Astrocyte of the spinal cord (primary cell): ENCODE data around the gene FNDC3A.

Source experiments
- DNase-seq: peaks from one replicate; pipeline ENCODE4 v3.0.0; 2011; ENCODE audit warnings: low read depth, low spot score
- H3K4me3 ChIP-seq: 2 replicates; pipeline ENCODE4 v1.5.1; 2011; ENCODE audit warnings: low read depth, mild to moderate bottlenecking, low read length, moderate library complexity
- in situ Hi-C: cut with HindIII; loops from 2 replicates; pipeline ENCODE4 v1.10.0; 2017; ENCODE audit warnings: low sequenced_read_pairs
- TF ChIP-seq, protein P1 (sequence below): IDR thresholded peaks from 2 replicates; pipeline ENCODE4 v1.5.1; 2012; ENCODE audit warnings: low read depth, mild to moderate bottlenecking, low read length, inconsistent platforms

FNDC3A gene

DNA sequence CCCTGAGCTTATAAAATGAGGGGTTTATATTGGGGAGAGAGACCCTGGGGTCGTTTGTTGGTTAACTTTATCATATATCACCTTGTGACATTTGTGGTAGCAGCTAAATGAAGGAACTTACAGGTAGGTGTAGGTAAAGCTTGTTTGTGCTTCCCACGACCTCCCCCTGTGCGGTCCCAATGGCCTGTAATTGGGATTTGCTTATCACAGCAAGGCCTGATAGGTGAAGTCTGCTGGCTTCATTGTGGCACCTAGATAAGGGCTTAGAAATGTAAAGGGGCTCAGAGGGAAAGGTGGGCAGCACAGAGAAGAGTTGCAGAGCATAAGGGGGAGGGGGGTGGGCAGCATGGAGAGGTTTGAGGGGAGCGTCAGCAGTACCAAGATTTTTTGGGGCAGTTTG is 208.9 kb downstream of the FNDC3A start:
- in situ Hi-C loops = no loop called here

DNA sequence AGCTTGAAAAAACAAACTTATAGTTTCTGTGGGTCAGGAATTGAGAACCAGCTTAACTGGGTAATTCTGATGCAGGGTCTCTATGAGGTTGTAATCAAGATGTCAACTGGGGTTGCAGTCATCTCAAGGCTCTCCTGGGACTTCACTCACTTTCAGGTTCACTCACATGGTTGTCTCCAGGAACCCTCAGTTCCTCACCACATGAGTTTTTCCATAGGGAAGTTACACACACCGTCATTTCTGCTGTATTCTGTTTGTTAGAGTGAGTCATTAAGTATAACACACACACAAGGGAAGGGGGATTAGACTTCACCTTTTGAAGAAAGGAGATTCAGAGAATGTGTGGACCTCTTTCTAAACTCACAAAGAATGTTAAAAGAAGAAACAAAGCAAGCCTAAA is 209.6 kb downstream of the FNDC3A start:
- no peak overlapping the region for H3K4me3 ChIP-seq
- in situ Hi-C loops = no loop called here
- peak; percentile 13 for DNase-seq
- TF ChIP-seq, protein P1, sequence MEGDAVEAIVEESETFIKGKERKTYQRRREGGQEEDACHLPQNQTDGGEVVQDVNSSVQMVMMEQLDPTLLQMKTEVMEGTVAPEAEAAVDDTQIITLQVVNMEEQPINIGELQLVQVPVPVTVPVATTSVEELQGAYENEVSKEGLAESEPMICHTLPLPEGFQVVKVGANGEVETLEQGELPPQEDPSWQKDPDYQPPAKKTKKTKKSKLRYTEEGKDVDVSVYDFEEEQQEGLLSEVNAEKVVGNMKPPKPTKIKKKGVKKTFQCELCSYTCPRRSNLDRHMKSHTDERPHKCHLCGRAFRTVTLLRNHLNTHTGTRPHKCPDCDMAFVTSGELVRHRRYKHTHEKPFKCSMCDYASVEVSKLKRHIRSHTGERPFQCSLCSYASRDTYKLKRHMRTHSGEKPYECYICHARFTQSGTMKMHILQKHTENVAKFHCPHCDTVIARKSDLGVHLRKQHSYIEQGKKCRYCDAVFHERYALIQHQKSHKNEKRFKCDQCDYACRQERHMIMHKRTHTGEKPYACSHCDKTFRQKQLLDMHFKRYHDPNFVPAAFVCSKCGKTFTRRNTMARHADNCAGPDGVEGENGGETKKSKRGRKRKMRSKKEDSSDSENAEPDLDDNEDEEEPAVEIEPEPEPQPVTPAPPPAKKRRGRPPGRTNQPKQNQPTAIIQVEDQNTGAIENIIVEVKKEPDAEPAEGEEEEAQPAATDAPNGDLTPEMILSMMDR = no peak

More for the DNA sequence above, 208.9 kb downstream of the FNDC3A start:
- TF ChIP-seq, protein P1 = no peak
- no peak for DNase-seq
- H3K4me3 ChIP-seq = no peak overlapping the region

DNA sequence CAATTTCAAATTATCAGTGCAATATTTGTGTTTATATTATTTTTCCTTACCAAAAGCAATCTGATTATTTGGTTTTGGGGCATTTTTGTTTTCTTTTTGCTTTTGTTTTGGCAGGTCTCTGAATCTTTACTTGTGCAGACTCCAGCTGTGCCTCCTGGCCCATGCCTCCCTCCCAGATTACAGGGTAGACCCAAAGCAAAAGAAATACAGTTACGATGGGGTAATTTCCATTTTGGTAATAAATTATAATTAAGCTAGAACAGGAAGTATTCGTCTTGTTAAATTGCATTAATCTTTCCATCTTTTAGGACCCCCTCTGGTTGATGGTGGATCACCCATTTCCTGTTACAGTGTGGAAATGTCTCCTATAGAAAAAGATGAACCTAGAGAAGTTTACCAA is 215.2 kb downstream of the FNDC3A start:
- in situ Hi-C loops = no loop called here
- DNase-seq = no peak
- H3K4me3 ChIP-seq = no peak overlapping the region
- TF ChIP-seq, protein P1 = no peak

DNA sequence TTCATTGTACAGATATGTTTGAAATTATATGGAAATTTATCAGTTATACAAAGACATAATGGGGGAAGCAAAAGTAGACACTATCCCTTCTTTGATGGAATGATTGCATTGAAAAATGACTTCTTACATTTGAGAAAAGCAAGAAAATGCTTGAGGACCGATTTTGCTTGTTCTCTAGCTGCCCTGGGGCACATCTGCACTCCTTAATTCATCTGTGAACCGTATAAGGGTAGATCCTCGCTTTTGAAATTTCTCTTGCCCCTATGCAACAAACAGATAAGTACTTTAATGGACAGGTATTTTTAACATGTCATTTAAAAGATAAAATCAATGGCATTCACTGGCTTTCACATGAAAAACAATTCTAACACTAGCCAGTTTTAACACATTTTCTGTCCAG is 230.9 kb downstream of the FNDC3A start:
- TF ChIP-seq, protein P1 = no peak
- no peak overlapping the region for H3K4me3 ChIP-seq
- in situ Hi-C loops = no loop called here
- DNase-seq = no peak

DNA sequence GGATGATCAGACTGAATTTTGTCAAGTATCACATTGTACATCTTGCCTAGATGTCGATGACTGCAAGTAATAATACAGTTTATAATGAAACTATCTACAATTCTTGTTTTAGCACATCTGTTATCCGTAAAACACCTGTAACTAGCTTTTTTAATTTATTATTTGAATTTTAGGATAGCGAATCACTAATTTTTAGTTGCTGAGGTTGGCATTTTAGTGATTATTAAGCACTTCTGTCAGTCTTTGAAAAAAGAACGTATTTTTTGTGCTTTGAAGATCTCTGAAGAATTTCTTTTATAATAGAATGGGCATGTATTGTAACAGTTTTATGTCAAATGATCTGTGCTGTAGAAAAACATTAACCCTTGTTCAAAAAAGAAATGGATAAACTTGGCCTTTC is 232.9 kb downstream of the FNDC3A start:
- in situ Hi-C loops = no loop called here
- DNase-seq = no peak
- H3K4me3 ChIP-seq = no peak overlapping the region
- TF ChIP-seq, protein P1 = no peak

DNA sequence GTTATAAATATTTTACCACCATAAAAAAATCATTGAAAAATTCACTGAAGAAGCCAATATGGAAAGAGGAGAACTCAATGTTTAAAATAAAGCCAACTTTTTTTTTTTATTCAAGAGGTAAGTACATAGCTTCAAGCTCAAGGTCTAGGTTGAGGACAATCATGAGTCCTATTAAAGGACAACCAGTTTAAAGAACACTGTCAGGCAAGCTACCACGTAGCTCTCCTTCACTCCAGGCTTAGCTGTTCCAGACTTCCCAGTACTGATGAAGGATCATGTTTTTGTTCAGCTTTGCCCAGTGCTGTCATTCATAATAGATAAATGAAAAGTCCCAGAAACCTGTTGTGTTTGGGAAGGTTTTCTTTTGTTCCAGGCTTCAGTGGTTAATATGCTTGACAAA is 234.4 kb downstream of the FNDC3A start:
- TF ChIP-seq, protein P1 = no peak
- DNase-seq = no peak
- no peak overlapping the region for H3K4me3 ChIP-seq
- in situ Hi-C loops = no loop called here

DNA sequence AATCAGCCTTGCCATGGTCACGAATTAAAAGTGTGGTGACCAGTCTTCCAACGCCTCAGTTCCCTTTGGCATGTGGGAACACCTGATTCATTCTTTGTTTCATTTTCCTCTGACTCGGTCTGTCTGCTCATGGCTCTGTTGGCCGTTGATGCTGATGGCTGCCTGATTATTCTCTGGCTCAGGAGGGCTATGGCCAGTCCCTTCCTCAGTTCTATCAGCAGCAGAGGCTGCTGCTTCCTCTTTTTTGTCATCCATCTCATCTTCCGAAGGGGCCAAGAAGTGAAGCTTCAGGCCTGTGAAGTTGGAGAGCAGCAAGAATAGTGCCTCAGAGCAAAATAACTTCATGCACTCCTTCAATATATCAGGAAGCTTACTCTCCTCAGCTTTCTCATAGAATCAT is 235.0 kb downstream of the FNDC3A start:
- H3K4me3 ChIP-seq = no peak overlapping the region
- no peak for DNase-seq
- TF ChIP-seq, protein P1 = no peak
- in situ Hi-C loops = no loop called here
